HG03432 (cell line): ENCODE data around the gene MUC20.
"Not testable (repeated sequence)": the region's sequence is repeated elsewhere in the genome, so short reads cannot be mapped to it uniquely, and the experiment has no call there.

Experiments
- ATAC-seq: cut with Tn5 transposase; IDR thresholded peaks from one replicate; pipeline ENCODE4 v1.9.1; 2021; ENCODE audit warnings: mild to moderate bottlenecking, moderate library complexity; ENCODE audit not compliant: unreplicated experiment

The MUC20 gene

GRCh38 chr3:195710126-195710905, 10.5 kb upstream of the MUC20 start:
- not testable (repeated sequence) for ATAC-seq

- not testable (repeated sequence) for ATAC-seq
Observed at GRCh38 chr3:195711091-195711812, 9.5 kb upstream of the MUC20 start.

GRCh38 chr3:195711813-195712534, 8.8 kb upstream of the MUC20 start:
- ATAC-seq, result no peak

- ATAC-seq, result not testable (repeated sequence)
Observed at GRCh38 chr3:195712535-195712910, 8.3 kb upstream of the MUC20 start.

GRCh38 chr3:195713150-195713549, 7.6 kb upstream of the MUC20 start:
- ATAC-seq, result not testable (repeated sequence)

- ATAC-seq, result no peak
Observed at GRCh38 chr3:195714380-195715011, 6.3 kb upstream of the MUC20 start.

- no peak for ATAC-seq
Observed at GRCh38 chr3:195715134-195715533, 5.6 kb upstream of the MUC20 start.

- no peak for ATAC-seq
Observed at GRCh38 chr3:195715583-195716266, 5.1 kb upstream of the MUC20 start.

GRCh38 chr3:195717416-195717815, 3.4 kb upstream of the MUC20 start:
- ATAC-seq, result no peak

GRCh38 chr3:195717852-195718476, 2.8 kb upstream of the MUC20 start:
- ATAC-seq, result no peak

- ATAC-seq, result no peak
Observed at GRCh38 chr3:195718477-195718984, 2.2 kb upstream of the MUC20 start.

GRCh38 chr3:195719514-195720254, 1.1 kb upstream of the MUC20 start:
- not testable (repeated sequence) for ATAC-seq

- ATAC-seq, result not testable (repeated sequence)
Observed at GRCh38 chr3:195722139-195722995, 1.6 kb downstream of the MUC20 start.

GRCh38 chr3:195722996-195723345, 2.2 kb downstream of the MUC20 start:
- not testable (repeated sequence) for ATAC-seq

GRCh38 chr3:195724363-195724762, 3.6 kb downstream of the MUC20 start:
- not testable (repeated sequence) for ATAC-seq

- not testable (repeated sequence) for ATAC-seq
Observed at GRCh38 chr3:195725916-195726740, 5.3 kb downstream of the MUC20 start.

GRCh38 chr3:195727606-195728195, 6.9 kb downstream of the MUC20 start:
- ATAC-seq, result no peak
